GM12874 (cell line): ENCODE data around the gene SLAMF6.
A peak's percentile ranks its signal among the peaks of the same experiment; 100 is the strongest.

Experiments used
- TF ChIP-seq, protein P1 (sequence below): IDR thresholded peaks from 2 replicates; pipeline ENCODE4 v1.5.1; 2011; ENCODE audit warnings: low read depth, mild to moderate bottlenecking, control low read depth, low read length, moderate library complexity; ENCODE audit not compliant: insufficient read depth

The SLAMF6 gene

DNA sequence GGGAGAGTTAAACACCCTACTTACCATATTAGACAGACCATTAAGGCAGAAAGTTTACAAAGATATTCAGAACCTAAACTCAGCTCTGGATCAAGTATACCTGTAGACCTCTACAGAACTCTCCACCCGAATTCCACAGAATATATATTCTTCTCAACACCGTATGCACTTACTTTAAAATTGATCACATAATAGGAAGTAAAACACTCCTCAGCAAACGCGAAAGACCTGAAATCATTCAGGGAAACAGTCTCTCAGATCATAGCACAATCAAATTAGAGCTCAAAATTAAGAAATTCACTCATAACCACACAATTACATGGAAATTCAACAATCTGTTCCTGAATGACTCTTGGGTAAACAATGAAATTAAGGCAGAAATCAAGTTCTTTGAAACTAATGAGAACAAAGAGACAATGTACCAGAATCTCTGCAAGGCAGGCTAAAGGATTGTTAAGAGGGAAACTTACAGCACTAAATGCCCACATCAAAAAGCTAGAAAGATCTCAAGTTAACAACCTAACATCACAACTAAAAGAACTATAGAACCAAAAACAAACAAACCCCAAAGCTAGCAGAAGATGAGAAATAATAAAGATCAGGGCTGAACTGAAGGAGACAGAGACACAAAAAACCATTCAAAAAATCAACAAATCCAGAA, 37.1 kb upstream of the SLAMF6 start:
- TF ChIP-seq, protein P1, sequence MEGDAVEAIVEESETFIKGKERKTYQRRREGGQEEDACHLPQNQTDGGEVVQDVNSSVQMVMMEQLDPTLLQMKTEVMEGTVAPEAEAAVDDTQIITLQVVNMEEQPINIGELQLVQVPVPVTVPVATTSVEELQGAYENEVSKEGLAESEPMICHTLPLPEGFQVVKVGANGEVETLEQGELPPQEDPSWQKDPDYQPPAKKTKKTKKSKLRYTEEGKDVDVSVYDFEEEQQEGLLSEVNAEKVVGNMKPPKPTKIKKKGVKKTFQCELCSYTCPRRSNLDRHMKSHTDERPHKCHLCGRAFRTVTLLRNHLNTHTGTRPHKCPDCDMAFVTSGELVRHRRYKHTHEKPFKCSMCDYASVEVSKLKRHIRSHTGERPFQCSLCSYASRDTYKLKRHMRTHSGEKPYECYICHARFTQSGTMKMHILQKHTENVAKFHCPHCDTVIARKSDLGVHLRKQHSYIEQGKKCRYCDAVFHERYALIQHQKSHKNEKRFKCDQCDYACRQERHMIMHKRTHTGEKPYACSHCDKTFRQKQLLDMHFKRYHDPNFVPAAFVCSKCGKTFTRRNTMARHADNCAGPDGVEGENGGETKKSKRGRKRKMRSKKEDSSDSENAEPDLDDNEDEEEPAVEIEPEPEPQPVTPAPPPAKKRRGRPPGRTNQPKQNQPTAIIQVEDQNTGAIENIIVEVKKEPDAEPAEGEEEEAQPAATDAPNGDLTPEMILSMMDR = no peak

DNA sequence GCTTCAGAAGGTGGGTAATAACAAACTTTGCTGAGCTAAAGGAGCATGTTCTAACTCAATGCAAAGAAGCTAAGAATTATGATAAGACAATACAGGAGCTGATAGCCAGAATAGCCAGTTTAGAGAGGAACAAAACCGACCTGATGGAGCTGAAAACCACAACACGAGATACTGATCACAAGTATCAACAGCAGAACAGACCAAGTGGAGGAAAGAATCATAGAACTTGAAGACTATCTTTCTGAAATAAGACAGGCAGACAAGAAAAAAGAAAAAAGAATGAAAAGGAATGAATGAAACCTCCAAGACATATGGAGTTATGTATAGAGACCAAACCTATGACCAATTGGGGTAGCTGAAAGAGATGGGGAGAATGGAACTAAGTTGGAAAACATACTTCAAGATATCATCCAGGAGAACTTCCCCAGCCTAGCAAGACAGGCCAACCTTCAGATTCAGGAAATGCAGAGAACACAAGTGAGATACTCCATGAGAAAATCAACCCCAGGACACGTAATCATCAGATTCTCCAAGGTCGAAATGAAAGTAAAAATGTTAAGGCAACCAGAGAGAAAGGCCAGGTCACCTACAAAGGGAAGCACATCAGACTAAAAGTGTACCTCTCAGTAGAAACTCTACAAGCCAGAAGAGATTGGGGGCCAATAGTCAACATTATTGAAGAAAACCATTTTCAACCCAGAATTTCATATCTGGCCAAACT, 35.8 kb upstream of the SLAMF6 start:
- TF ChIP-seq, protein P1 = no peak

DNA sequence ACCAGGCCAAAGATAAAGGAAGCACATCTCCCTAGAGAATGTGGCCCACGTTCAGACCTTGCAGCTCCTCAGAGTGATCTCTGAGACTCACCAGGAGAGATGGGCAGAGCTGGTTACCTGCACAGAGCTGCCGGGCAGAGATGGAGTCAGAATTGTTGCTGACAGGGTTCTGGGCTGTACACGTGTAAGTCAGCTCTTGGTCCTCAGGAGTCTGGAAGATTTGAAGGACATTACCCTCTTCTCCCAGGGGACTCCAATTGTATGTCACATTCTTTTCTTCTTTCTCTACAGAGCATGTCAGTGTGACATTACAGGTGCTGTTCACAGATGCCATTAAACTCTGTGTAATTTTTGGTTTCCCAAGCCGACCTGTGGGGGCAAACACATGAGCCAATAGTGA, 30.7 kb upstream of the SLAMF6 start:
- TF ChIP-seq, protein P1 = no peak

DNA sequence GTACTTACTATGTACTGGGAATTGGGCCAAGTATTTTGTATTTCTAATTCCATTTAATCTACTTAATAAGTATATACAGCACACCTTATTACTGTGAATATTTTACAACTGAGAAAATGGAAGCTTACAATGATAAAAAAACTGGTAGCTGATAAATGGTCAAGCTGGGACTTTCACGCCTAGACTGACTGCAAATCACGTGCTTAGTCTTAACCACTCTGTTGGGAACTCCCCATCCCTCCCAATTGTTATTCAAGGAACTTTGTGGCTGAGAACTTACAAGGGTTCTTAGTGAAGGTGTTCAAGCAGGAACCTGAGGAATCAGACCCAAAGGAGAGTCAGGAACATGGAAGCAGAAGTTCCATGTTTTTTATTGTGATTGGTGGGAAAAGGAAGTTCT, 29.4 kb upstream of the SLAMF6 start:
- TF ChIP-seq, protein P1 = no peak

DNA sequence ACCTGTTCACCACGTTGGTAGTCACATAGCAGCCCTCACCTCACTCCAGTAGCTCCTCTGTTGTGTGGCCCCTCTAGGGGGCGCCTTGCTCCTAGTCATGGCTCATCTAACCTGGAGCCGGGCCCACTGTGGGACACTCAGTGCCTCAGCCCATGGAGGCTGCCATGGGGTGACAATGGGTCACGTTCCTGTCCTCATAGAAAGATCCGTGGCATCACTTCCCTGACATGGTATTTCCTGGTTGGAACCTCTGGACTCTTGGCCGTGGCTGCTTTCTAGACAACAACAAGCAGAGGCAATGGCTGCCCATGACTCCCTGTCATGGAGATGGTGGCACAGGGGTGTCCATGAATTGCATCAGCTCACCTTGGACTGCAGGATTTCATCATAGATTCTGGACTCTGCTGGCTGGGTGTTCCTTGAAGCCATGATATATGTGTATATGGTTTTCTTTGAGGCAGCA, 27.5 kb upstream of the SLAMF6 start:
- TF ChIP-seq, protein P1 = peak; percentile 54

DNA sequence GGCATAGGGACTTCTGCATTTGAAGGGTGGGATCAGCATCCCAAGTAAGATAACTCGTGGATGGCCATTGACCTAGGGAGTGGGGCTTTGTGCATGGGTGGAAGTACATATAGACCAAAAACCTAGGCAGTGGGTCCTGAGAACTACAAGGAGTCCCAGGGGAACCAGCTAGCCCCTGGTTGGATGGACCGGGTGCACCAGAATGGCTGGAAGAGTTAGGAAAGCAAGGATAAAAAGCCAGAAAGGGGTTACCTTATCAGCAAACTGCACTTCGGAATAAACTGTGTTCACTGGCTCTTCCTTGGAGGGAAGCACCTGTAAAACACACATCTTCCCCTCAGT, 26.6 kb upstream of the SLAMF6 start:
- TF ChIP-seq, protein P1 = no peak

DNA sequence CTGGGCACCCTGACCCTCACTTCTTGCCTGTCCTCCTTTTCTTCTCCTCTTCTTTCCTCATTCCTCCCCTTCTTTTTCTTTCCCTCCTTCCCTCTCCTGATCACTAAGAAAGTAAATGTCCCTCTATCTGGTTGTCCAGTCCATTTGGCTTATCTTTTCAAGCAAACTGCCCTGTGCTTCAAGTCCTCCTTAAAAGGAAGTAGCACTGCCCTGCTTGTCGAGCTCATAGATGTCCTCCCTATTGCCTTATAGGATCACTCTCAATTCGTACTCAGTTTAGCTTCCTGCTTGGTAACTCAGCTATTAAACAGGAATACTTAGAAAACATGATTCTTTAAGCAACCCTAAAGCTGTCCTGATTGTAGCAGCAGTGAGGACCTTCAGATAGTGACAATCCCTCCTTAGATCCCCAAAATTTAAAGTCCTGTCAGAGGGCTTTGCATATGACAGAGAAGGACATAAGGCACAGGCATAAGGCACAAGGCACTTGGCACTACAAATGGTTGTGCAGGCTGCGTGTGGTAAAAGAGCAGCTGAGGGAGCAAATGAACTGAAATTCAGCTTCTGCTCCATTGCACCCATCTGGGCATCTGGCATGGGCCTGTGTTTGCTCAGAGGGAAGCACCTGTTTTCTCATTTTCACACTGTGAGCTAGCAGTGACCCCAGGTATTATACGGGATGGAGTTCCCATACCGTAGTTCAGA, 26.1 kb upstream of the SLAMF6 start:
- TF ChIP-seq, protein P1 = no peak
